Measurements from ENCODE around the gene SBF2. TPM values are rescaled to one million over a fixed set of nuclear protein-coding genes. Genes with fewer than 3 reads are reported as not detected.

The SBF2 gene
- total RNA-seq, 2 donors from 2014 or later = 30.5 to 47.0 TPM

DNA sequence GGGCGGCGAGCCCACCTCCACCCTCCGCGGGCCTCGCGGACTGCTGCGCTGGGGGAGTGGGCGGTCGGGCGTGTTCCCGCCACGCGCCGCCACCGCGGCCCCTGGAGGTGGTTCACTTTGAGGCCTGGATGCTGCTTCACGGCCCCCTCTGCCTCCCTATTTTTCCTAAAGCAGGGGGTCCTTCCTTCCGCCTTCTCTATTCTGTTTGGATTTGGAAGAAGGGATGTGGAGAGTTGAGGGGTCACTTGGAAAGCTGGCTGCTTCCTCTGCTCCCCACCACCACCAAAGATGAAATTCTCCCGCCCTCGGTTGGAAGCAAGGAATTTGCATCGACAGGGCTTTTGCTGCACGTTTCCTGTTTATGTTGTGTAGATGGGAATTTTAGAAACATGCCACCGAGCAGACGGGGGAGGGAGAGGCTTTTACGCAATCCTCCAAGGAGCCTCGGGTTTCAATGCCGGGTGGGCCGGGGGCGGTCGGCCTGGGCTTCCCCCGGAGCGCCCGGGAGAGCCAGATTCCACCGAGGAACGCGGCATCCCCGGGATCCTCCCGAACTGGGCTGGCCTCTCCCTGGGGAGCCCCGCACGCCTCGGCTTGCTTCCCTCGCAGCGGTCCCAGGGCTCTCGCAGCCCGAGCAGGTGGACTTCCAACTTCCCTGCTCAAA is 403 bp upstream of the SBF2 start:
- H3K9me3 ChIP-seq = no peaks in the 10 kb centered on the region
- H3K4me1 ChIP-seq = no peaks in the 10 kb centered on the region
- H3K27ac ChIP-seq = peak overlapping the region; percentile 98
- H3K4me3 ChIP-seq = peak overlapping the region; percentile 85
- DNase-seq = peak; percentile 61
- H3K27me3 ChIP-seq = no peaks in the 10 kb centered on the region
- TF ChIP-seq, protein P1, sequence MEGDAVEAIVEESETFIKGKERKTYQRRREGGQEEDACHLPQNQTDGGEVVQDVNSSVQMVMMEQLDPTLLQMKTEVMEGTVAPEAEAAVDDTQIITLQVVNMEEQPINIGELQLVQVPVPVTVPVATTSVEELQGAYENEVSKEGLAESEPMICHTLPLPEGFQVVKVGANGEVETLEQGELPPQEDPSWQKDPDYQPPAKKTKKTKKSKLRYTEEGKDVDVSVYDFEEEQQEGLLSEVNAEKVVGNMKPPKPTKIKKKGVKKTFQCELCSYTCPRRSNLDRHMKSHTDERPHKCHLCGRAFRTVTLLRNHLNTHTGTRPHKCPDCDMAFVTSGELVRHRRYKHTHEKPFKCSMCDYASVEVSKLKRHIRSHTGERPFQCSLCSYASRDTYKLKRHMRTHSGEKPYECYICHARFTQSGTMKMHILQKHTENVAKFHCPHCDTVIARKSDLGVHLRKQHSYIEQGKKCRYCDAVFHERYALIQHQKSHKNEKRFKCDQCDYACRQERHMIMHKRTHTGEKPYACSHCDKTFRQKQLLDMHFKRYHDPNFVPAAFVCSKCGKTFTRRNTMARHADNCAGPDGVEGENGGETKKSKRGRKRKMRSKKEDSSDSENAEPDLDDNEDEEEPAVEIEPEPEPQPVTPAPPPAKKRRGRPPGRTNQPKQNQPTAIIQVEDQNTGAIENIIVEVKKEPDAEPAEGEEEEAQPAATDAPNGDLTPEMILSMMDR (IDR thresholded peaks at IDR 0.05) = no peak
- H3K9ac ChIP-seq (ENCODE audit: low read depth in 2 of 2, low read length in 2 of 2) = peak overlapping the region; percentile 88 to 96
- H3K36me3 ChIP-seq = no peaks in the 10 kb centered on the region
- intact Hi-C loops (cut with DNase I) = no loop called here

DNA sequence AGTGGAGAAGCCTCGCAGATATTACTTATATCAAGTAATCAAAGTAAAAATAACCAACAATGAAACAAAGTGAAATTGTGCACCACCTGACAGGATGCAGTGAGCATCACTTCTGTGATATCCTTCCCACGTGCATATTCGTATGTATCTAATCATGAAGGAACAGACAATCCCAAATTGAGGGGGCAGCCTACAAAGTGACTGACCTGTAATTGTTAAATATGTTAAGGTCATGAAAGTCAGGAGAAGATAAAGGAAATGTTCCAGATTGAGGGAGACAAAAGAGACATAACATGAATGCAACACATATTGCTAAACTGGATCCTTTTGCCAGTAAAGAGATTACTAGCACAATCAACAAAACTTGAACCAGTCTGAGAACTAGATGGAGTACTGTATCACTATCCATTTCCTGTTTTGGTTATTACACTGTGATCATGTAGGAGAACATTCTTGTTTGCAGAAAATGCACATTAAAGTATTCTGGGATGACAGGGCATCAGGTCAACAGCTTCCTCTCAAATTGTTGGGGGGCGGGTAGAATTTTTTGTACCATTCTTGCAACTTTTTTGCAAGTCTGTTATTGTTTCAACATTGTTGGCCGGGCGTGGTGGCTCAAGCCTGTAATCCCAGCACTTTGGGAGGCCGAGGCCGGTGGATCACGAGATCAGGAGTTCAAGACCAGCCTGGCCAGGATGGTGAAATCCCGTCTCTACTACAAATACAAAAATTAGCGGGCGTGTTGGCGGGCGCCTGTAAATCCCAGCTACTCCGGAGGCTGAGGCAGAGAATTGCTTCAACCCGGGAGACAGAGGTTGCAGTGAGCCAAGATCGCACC is 2.0 kb downstream of the SBF2 start:
- no peak overlapping the region for H3K4me3 ChIP-seq
- no peaks in the 10 kb centered on the region for H3K4me1 ChIP-seq
- no peaks in the 10 kb centered on the region for H3K27me3 ChIP-seq
- no peaks in the 10 kb centered on the region for H3K9me3 ChIP-seq
- no peak overlapping the region for H3K9ac ChIP-seq (ENCODE audit: low read depth in 2 of 2, low read length in 2 of 2)
- H3K36me3 ChIP-seq = no peaks in the 10 kb centered on the region
- peak overlapping the region; percentile 2 for H3K27ac ChIP-seq
- intact Hi-C loops (cut with DNase I) = no loop called here
- TF ChIP-seq, protein P1 (IDR thresholded peaks at IDR 0.05) = no peak
- DNase-seq = peak; percentile 28

DNA sequence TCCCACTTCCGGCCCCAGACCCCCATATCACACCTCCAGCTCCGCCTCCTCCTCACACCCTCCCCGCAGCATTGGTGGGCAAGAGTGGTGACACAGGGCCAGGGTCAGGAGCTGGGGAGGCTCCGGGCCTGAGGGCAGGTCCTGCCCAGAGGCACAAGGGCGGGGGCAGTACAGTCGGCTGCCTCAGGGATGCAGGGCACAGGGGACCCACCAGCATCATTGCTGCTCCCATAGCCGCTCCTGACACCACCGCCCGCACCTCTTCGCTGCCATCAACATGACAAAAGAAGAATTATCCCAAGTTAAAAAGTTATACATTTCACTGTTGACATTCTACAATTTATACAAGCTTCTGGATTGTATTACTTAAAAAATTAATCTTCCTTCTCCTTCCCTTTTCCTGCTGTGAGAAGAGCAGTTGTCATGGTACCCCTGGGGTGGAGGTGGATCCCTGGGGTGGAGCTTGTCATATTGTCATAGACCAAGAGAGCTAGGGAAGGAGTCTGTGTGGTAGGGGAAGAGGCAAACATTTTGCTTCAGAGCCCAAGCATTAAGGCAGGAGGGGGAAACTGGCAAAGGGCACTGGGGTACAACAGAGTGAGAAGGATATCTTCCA is 4.1 kb downstream of the SBF2 start:
- intact Hi-C loops (cut with DNase I) = no loop called here

DNA sequence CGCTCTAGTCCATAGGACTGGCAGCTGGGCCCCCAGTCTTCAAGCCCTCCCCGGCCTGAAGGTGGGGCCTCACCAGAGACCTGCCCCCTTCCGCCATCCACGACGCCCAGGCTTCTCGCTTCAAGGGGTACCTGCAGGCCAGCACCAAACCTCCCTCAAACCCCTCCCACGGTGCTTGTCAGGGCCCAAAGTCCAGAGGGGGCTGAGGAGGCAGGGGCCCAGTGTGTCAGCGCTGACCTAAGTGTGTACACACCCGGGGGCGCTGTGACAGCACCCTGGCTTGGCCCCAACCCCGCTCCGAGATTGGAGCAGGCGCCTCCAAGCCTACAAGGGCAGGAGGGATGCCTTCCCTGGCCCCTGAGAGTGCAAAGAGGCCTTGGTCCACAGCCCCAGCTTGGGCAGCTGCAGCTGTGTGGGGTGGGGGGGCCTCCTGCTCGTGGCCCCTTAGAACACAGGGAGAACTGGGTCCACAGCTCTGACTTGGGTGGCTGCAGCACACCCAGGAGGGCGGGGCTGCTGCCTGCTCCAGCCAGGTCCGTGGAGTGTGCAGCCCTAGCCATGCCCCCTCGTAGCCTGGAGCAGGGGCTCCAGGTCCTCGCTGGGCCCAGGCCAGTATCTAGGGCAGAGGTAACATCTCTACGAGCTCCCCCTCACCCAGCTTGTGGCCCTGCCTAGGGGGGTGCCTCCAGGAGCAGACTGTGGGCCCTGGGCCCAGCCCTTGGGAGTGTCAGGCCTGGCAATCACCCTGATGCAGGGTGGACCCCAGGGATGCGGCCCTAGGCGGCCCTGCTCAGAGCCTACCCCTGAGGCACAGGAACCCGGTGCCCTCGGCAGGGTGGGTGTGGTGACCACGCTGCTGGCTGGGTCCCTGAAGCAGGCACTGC is 4.9 kb downstream of the SBF2 start:
- Histone ChIP-seq H3K27ac (no peak overlapping the region), H3K9ac (ENCODE audit: low read depth in 2 of 2, low read length in 2 of 2) (no peak overlapping the region), H3K9me3 (no peaks in the 10 kb centered on the region), H3K36me3 (no peaks in the 10 kb centered on the region), H3K4me3 (no peak overlapping the region), H3K4me1 (peaks cover 5% of the 10 kb centered on the region), H3K27me3 (no peaks in the 10 kb centered on the region)
- TF ChIP-seq, protein P1 (IDR thresholded peaks at IDR 0.05) = no peak
- intact Hi-C loops (cut with DNase I) = no loop called here
- no peak for DNase-seq

More for the DNA sequence above, 4.1 kb downstream of the SBF2 start:
- Histone ChIP-seq H3K27me3 (no peaks in the 10 kb centered on the region), H3K4me1 (peaks cover 5% of the 10 kb centered on the region), H3K9me3 (no peaks in the 10 kb centered on the region), H3K36me3 (no peaks in the 10 kb centered on the region), H3K27ac (no peak overlapping the region), H3K9ac (ENCODE audit: low read depth in 2 of 2, low read length in 2 of 2) (no peak overlapping the region), H3K4me3 (no peak overlapping the region)
- TF ChIP-seq, protein P1 (IDR thresholded peaks at IDR 0.05) = no peak
- no peak for DNase-seq

Measured in colonic mucosa (tissue), 4 donors.